Spleen (tissue), 11 donors: Measurements from ENCODE around the gene MT1A. TPM values are rescaled to one million over a fixed set of nuclear protein-coding genes. Genes with fewer than 3 reads are reported as not detected.

ENCODE experiments used
- DNase-seq: peaks from one replicate; pipeline ENCODE4 v3.0.0-alpha.2; 2020
- H3K27ac ChIP-seq, 8 donors: fragments of 200-600 bp; sonication (generic) in 7 of 8; 1 replicate in 4 of 8; 2 replicates in 4 of 8; pipeline versions ENCODE4 v1.5.0 to v1.8.0; 2016 to 2021; ENCODE audit warnings: inconsistent platforms in 4 of 8, mild to moderate bottlenecking in 4 of 8, moderate library complexity in 1 of 8
- H3K27me3 ChIP-seq, 7 donors: fragments of 200-600 bp; sonication (generic) in 6 of 7; replicated peaks in 1 of 7; 1 replicate in 4 of 7; 2 replicates in 3 of 7; pipeline versions ENCODE4 v1.5.0 to v1.8.0; 2016 to 2021; ENCODE audit warnings: inconsistent platforms in 3 of 7, mild to moderate bottlenecking in 1 of 7
- H3K36me3 ChIP-seq, 6 donors: fragments of 200-600 bp; sonication (generic) in 5 of 6; 1 replicate in 4 of 6; 2 replicates in 2 of 6; pipeline versions ENCODE4 v1.5.0 to v1.8.0; 2016 to 2021; ENCODE audit warnings: inconsistent platforms in 2 of 6
- H3K4me1 ChIP-seq, 6 donors: fragments of 200-600 bp; sonication (generic) in 5 of 6; 1 replicate in 3 of 6; 2 replicates in 3 of 6; pipeline versions ENCODE4 v1.5.0 to v1.8.0; 2016 to 2021; ENCODE audit warnings: inconsistent platforms in 3 of 6
- H3K4me3 ChIP-seq, 8 donors: fragments of 200-600 bp; sonication (generic) in 7 of 8; 1 replicate in 4 of 8; 2 replicates in 4 of 8; pipeline versions ENCODE4 v1.5.0 to v1.8.0; 2016 to 2021; ENCODE audit warnings: inconsistent platforms in 4 of 8, mild to moderate bottlenecking in 4 of 8, moderate library complexity in 2 of 8
- H3K9me3 ChIP-seq, 8 donors: fragments of 200-600 bp; sonication (generic) in 7 of 8; 1 replicate in 4 of 8; 2 replicates in 4 of 8; pipeline versions ENCODE4 v1.5.0 to v1.8.0; 2016 to 2021; ENCODE audit warnings: inconsistent platforms in 4 of 8
- POLR2A ChIP-seq, 3 donors: fragments of 450-650 bp; IDR thresholded peaks; one replicate each; pipeline ENCODE4 v1.5.1; 2017; ENCODE audit warnings: antibody characterized with exemption in 3 of 3, mild to moderate bottlenecking in 1 of 3
- POLR2AphosphoS5 ChIP-seq, 3 donors: sonication (generic); formaldehyde crosslinking; IDR thresholded peaks; one replicate each; pipeline ENCODE4 v1.5.1; 2017; ENCODE audit warnings: antibody characterized with exemption in 3 of 3
- WGBS, 5 donors: extraction: QIAGEN DNeasy Blood & Tissue Kit in 3 of 5; methylation state at CpG; one replicate each; pipeline versions ENCODE4 v1.1.5 to v1.1.7; 2013 to 2018; 5-methylcytosine and 5-hydroxymethylcytosine counted together
- intact Hi-C: fragments of 100-400 bp; cut with DNase I; formaldehyde crosslinking; loops from one replicate; pipeline ENCODE4 v1.15.0; 2023; ENCODE audit warnings: low total_unique reads
- polyA plus RNA-seq, 3 donors: library from polyadenylated mRNA; stranded (reverse); fragments of 200-250 nt; gene quantifications; one replicate each; pipeline ENCODE4 v1.2.1, GENCODE V29; 2013
- total RNA-seq, 7 donors: library from RNA; depleted of rRNA in 3 of 7; stranded (reverse); fragments of >200 nt in 3 of 7; fragmentation: NEBNext Ultra II Directional in 4 of 7; extraction: Animal tissue kit (Norgen Biotek cat#: 25700) in 4 of 7; gene quantifications; one replicate each; pipeline versions ENCODE4 v1.1.0 to v1.2.1, GENCODE V29; 2016 to 2021
- TF ChIP-seq, protein P1 (sequence below), 11 experiments: fragments of 200-600 bp in 7 of 11; fragments of 450-650 bp in 4 of 11; sonication (generic) in 4 of 11; IDR thresholded peaks in 8 of 11; conservative IDR thresholded peaks in 3 of 11; 1 replicate in 7 of 11; 2 replicates in 4 of 11; pipeline versions ENCODE4 v1.4.0 to v1.8.0; 2016 to 2021; ENCODE audit warnings: antibody characterized with exemption in 11 of 11, inconsistent platforms in 4 of 11, mild to moderate bottlenecking in 1 of 11
- donor health status: healthy with polysubstance abuse.
- donor health status: DM: no; HTN: no; CAD: no; lungs with moderate emphysema.
- donor health status: DM: no; HTN: no; CAD: no.
- donor health status: Bipolar disorder and iron deficiency.
- donor health status: healthy.
- donor health status: DM: no; HTN: no; CAD: no.
- donor health status: DM: yes; HTN: yes; CAD: no.

The MT1A gene
- total and polyA plus RNA-seq, 10 donors, result 1.1 to 27.3 (median 5.0) TPM; not detected in 4

- 26 to 36% (median 31%) methylated on average over 6 of the region's 6 CpGs for WGBS, 5 donors
- DNase-seq, result no peak
- H3K36me3 ChIP-seq, result no peaks in the 10 kb centered on the region
- H3K27me3 ChIP-seq, result peaks cover 5 to 71% (median 57%) of the 10 kb centered on the region in 7 donors
- H3K27ac ChIP-seq, result peak overlapping the region in 5 of 8 donors; percentile 51 to 69 (median 63)
- H3K9me3 ChIP-seq, result no peaks in the 10 kb centered on the region
- peak overlapping the region in 6 of 8 donors; percentile 33 to 65 (median 44) for H3K4me3 ChIP-seq
- intact Hi-C loops, result no loop called here
- TF ChIP-seq POLR2A (IDR thresholded peaks at IDR 0.05), result no peak
- TF ChIP-seq, protein P1, sequence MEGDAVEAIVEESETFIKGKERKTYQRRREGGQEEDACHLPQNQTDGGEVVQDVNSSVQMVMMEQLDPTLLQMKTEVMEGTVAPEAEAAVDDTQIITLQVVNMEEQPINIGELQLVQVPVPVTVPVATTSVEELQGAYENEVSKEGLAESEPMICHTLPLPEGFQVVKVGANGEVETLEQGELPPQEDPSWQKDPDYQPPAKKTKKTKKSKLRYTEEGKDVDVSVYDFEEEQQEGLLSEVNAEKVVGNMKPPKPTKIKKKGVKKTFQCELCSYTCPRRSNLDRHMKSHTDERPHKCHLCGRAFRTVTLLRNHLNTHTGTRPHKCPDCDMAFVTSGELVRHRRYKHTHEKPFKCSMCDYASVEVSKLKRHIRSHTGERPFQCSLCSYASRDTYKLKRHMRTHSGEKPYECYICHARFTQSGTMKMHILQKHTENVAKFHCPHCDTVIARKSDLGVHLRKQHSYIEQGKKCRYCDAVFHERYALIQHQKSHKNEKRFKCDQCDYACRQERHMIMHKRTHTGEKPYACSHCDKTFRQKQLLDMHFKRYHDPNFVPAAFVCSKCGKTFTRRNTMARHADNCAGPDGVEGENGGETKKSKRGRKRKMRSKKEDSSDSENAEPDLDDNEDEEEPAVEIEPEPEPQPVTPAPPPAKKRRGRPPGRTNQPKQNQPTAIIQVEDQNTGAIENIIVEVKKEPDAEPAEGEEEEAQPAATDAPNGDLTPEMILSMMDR (IDR thresholded peaks at IDR 0.05 in 8 of 11, conservative IDR thresholded peaks at IDR 0.05 in 3 of 11), result no peak
- no peak for TF ChIP-seq POLR2AphosphoS5 (IDR thresholded peaks at IDR 0.05)
- H3K4me1 ChIP-seq, result peaks cover 9 to 57% (median 33%) of the 10 kb centered on the region in 6 donors
Measured at GRCh38 chr16:56632848-56633365, 5.6 kb upstream of the MT1A start.

GRCh38 chr16:56633535-56633934 lies 4.9 kb upstream of the MT1A start:
- no peaks in the 10 kb centered on the region for H3K36me3 ChIP-seq
- peaks cover 5 to 77% (median 63%) of the 10 kb centered on the region in 7 donors for H3K27me3 ChIP-seq
- intact Hi-C loops, result no loop called here
- peaks cover 12 to 64% (median 40%) of the 10 kb centered on the region in 6 donors for H3K4me1 ChIP-seq
- WGBS, 5 donors, result 36 to 72% (median 50%) methylated on average over 7 of the region's 7 CpGs
- H3K27ac ChIP-seq, result no peak overlapping the region
- no peak for DNase-seq
- H3K4me3 ChIP-seq, result peak overlapping the region in 2 of 8 donors; percentile 52 to 65
- H3K9me3 ChIP-seq, result no peaks in the 10 kb centered on the region
- TF ChIP-seq, protein P1 (IDR thresholded peaks at IDR 0.05 in 8 of 11, conservative IDR thresholded peaks at IDR 0.05 in 3 of 11), result no peak
- TF ChIP-seq POLR2AphosphoS5 (IDR thresholded peaks at IDR 0.05), result no peak
- TF ChIP-seq POLR2A (IDR thresholded peaks at IDR 0.05), result no peak

- Histone ChIP-seq H3K4me1 (peaks cover 14 to 58% (median 38%) of the 10 kb centered on the region in 6 donors), H3K4me3 (peak overlapping the region in 6 of 8 donors; percentile 8 to 53 (median 22)), H3K9me3 (no peaks in the 10 kb centered on the region), H3K36me3 (no peaks in the 10 kb centered on the region), H3K27me3 (peaks cover 5 to 91% (median 75%) of the 10 kb centered on the region in 7 donors), H3K27ac (no peak overlapping the region)
- TF ChIP-seq POLR2AphosphoS5 (IDR thresholded peaks at IDR 0.05), result peak in 1 of 3 donors; percentile 49
- TF ChIP-seq POLR2A (IDR thresholded peaks at IDR 0.05), result no peak
- intact Hi-C loops, result no loop called here
- 9 to 16% (median 14%) methylated on average over 47 of the region's 47 CpGs for WGBS, 5 donors
- DNase-seq, result no peak
Measured at GRCh38 chr16:56634715-56635440, 3.6 kb upstream of the MT1A start.

GRCh38 chr16:56635441-56635967 lies 3.0 kb upstream of the MT1A start:
- 3 to 21% (median 5%) methylated on average over 24 to 40 of the region's 40 CpGs for WGBS, 5 donors
- H3K4me3 ChIP-seq, result peak overlapping the region in 6 of 8 donors; percentile 8 to 53 (median 18)
- intact Hi-C loops, result no loop called here
- H3K36me3 ChIP-seq, result no peaks in the 10 kb centered on the region
- H3K4me1 ChIP-seq, result peaks cover 14 to 52% (median 36%) of the 10 kb centered on the region in 6 donors
- no peak overlapping the region for H3K27ac ChIP-seq
- no peak for TF ChIP-seq POLR2A (IDR thresholded peaks at IDR 0.05)
- TF ChIP-seq POLR2AphosphoS5 (IDR thresholded peaks at IDR 0.05), result peak in 1 of 3 donors; percentile 27
- H3K9me3 ChIP-seq, result no peaks in the 10 kb centered on the region
- H3K27me3 ChIP-seq, result peaks cover 5 to 97% (median 75%) of the 10 kb centered on the region in 7 donors
- DNase-seq, result no peak
